T-helper 2 cell (primary cell): ENCODE results near the gene ARSD.
"Not testable (repeated sequence)": the region's sequence is repeated elsewhere in the genome, so short reads cannot be mapped to it uniquely, and the experiment has no call there.

Experiments used
- DNase-seq, 5 experiments: peaks; one replicate each; pipeline versions ENCODE4 v3.0.0 to v3.0.0-alpha.2; 2012 to 2022

The ARSD gene

GRCh38 chrX:2933125-2933900 lies 4.2 kb upstream of the ARSD start:
- no peak for DNase-seq

DNA sequence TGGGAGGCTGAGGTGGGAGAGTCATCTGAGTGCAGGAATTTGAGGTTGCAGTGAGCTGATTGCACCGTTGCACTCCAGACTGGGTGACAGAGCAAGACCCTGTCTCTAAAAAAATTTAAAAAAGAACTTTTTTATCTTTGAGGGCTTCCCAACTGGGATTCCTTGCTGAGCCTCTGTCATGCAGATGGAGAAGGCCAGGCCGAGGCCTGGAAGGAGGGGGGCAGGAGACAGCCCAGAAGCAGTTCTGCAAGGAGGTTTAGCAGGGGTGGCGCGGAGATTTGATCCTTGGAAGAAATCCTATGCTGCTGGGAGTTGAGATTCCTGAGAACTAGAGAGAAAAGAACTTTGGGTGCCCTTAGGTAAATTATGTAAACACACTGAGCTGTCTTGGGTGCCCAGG lies 2.5 kb upstream of the ARSD start:
- no peak for DNase-seq

DNA sequence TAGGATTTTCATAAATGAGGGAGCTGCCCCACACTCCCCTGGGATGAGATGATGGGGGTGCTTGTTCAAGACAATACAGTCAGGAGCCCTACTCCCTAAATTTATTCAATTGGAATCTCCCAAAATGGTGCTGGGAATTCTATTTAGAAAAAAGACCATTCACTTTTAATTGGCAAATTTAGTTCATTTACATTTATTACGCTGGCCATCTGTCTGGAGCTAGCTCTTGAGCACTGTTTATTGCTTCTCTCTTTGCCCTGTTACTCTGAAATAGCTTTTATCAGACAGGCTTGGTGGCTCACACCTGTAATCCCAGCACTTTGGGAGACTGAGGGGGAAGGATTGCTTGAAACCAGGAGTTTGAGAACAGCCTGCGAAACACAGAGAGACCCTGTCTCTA lies 2.0 kb upstream of the ARSD start:
- DNase-seq: no peak

DNA sequence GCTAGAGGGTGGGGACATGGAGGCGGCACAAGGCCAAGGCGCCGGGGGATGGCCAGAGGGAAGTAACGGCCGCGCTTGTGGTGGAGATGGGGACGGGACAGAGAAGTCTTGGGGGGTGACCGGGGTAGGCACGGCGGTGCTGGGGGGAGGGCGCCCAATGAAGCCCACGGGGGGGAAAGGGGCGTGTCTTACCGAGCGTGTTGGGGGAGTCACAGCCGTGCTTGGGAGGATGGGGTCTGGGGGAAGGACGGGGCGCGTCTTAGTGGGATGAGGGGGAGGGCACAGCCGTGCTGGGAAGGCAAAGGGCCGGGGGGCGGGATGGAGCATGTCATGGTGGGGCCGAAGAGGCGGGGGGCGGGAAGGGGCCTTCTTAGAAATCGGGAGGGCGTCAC lies 952 bp downstream of the ARSD start:
- DNase-seq: no peak

- no peak for DNase-seq
These were observed 2.4 kb downstream of the ARSD start for GRCh38 chrX:2926664-2927275.

- DNase-seq: not testable (repeated sequence)
These were observed 2.9 kb downstream of the ARSD start for GRCh38 chrX:2926255-2926654.

DNA sequence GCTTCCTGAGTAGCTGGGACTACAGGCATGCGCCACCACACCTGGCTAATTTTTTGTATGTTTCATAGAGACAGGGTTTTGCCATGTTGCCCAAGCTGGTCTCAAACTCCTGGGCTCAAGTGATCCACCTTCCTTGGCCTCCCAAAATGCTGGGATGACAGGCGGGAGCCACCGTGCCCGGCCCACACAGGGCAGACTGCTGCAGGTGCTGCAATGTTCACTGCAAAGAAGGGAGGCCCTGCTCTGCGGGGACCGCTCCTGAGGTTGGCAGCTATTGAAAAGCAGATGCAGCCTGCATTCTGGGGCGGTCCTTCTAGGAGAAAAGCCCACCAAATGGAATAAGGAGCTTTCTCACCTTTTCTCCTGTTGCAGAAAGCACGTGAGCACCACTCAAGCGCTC lies 5.0 kb downstream of the ARSD start:
- no peak for DNase-seq

GRCh38 chrX:2921750-2922149 lies 7.4 kb downstream of the ARSD start:
- no peak for DNase-seq

DNA sequence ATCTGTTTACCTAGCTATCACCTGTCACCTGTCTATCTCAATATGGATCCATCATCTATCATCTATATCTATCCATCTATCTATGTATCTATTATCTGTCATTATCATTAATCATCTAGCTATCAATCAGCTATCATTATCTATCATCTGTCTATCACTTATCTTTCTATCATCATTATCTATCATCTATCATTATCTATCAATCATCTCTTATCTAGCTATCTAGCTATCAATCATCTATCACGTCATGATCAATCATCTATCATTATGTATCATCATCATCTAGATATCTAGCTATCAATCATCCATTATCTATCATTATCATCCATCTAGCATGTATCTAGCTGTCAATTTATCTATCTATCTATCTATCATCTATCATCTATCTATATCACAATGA lies 7.9 kb downstream of the ARSD start:
- no peak for DNase-seq

DNA sequence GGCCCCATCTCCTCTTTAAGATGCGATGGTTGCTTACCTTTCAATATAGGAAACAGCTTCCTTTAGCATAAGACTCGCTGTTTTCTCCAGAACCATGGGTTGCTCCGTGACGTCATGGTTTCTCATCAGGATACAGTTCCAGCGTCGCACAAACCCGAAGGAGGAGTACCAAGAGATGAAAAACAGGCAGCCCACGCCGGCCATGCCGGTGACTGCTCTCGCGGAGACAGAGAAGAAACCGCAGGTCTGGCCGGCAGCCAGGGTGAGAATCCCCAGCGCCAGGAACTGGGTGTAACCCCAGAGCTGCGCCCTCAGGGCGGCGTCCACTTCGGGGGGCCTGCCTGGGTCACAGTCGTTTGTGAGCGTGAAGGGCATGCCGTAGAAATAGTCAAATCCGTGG lies 11.4 kb downstream of the ARSD start:
- DNase-seq: no peak

DNA sequence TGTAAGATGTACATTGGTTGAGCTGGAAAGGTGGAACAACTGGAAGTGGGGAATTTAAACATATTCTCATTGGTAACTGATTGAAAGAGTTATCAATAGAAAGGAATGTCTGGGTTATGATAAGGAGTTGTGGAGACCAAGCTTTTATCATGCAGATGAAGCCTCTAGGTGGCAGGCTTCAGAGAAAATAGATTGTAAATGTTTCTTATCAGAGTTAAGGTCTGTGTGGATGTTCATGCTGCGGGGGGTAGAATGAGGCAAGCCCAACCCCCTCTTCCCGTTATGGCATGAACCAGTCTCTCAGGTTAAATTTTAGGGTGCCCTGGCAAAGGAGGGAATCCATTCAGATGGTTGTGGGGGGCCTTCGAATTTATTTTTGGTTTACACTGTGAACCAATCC lies 16.0 kb downstream of the ARSD start:
- DNase-seq: no peak

DNA sequence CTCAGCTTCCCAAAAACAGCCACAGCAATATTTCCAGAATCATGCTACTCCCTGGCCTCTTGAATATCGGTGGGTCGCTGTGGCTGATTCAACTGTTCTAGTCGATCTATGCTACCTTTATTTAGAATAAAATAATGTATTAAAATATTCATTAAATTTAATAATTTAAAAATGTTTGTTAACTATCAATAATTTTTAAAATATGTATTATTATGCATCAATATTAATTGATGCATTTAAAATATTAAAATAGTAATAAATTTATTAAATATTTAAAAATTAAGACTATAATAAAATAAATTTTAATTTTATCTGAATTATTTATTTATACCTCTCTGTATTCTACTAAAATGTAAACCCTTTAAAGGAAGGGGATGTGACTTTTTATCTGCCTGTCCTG lies 19.0 kb downstream of the ARSD start:
- DNase-seq: no peak

- no peak for DNase-seq
These were observed 20.9 kb downstream of the ARSD start for GRCh38 chrX:2908125-2908685.

- no peak for DNase-seq
These were observed 21.8 kb downstream of the ARSD start for GRCh38 chrX:2907295-2907694.

DNA sequence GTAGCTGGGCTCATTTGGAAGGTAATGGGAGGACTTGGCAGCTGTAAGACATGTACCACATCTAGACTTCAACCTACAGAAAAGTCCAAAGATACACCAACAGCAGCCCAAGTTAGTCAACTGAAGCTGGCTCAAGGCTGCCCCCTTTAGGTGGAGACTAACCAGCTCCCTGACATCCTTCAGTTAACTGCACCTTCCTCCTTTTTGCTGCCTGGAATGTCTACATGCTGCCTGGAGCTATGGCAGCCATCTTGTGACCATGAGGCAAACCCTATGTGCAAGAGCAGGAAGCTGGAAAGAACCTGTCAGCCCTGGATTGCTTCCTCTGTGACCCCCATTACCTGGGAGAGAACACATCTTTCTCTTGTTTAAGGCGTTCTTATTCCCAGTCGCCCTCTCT lies 25.8 kb downstream of the ARSD start:
- no peak for DNase-seq

- DNase-seq: no peak
These were observed 26.3 kb downstream of the ARSD start for GRCh38 chrX:2902841-2903240.

GRCh38 chrX:2901367-2902036 lies 27.6 kb downstream of the ARSD start:
- no peak for DNase-seq

- no peak for DNase-seq
These were observed 30.2 kb downstream of the ARSD start for GRCh38 chrX:2898846-2899512.

- peak in 2 of 5 experiments; percentile 4 to 50 for DNase-seq
These were observed 31.2 kb downstream of the ARSD start for GRCh38 chrX:2897690-2898623.

- no peak for DNase-seq
These were observed 31.8 kb downstream of the ARSD start for GRCh38 chrX:2897311-2897689.

DNA sequence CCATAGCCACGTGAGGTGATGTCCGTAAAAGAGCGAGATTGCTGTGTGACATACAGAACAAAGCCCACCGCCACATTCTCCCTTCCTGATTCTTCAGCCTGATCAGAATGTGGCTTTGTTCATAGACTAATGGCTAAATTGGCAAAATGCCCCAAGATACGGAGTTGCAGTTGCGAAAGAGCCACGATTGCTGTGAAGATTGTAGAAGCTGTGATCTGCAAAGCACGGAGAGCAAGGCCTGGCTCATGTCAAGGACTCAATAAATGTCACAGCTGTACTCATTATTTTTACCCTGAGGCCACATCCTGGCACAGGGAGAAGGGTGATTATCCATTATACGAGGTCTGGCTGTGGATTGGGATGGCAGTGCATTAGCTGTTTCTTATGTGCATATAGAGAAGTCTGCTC lies 34.2 kb downstream of the ARSD start:
- DNase-seq: no peak

DNA sequence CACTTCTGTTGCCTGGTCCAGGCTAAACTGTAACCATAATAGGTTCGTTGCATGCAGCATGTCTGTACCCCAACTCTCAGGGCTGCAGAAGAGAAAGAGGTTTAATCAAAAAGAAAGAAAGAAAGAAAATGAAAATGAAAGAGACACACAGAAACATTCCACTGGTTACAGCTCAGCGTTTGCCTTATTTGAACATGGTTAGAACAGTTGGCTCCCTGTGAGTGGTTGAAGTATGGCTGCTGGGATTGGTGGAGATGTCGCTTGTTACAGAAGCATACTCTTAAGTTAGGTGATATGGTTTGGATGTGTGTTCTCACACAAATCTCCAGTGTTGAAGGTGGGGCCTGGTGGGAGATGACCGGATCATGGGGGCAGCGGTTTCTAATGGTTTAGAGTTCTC lies 36.3 kb downstream of the ARSD start:
- no peak for DNase-seq
